HCT116 (cell line): ENCODE measurements around the gene FAM136A.

Experiments
- CEBPB ChIP-seq: IDR thresholded peaks from 2 replicates; pipeline ENCODE4 v1.6.1; 2012; ENCODE audit warnings: low read depth
- EGR1 ChIP-seq: IDR thresholded peaks from 2 replicates; pipeline ENCODE4 v1.6.1; 2012; ENCODE audit warnings: low read depth
- TCF7L2 ChIP-seq: IDR thresholded peaks from 2 replicates; pipeline ENCODE4 v1.7.0; 2011; ENCODE audit warnings: borderline replicate concordance, inconsistent platforms; ENCODE audit not compliant: insufficient read depth, insufficient read length; ENCODE audit errors: extremely low read depth
- TF ChIP-seq, protein P1 (sequence below), 3 experiments: fragments of 200-600 bp in 1 of 3; sonication (generic) in 1 of 3; IDR thresholded peaks in 2 of 3; conservative IDR thresholded peaks in 1 of 3; 2 replicates each; pipeline ENCODE4 v1.5.1; 2012 to 2017; ENCODE audit warnings: low read depth in 2 of 3, low read length in 2 of 3, antibody characterized with exemption in 1 of 3, borderline replicate concordance in 1 of 3, control low read depth in 1 of 3, mild to moderate bottlenecking in 1 of 3, mixed read lengths in 1 of 3, mixed run types in 1 of 3, moderate library complexity in 1 of 3; ENCODE audit not compliant: insufficient read depth in 1 of 3

DNA sequence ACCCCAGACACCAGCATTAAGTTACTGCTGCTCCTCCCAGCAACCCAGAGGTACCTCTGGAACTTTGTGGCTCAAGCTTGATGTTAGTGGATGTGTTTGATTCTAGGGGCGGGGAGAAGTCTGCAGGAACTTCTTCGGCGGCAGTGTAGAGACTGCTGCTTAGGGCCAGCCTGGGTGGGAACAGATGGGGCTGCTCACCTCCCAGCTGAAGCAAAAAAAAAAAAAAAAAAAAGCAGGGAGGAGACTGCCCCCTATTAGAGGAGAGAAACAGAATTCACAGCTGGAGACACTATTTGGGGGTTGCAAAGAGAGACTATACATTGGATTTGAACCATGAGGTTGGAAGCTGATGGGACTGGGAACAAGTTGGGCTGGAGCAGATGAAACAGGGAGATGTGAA, 28.6 kb upstream of the FAM136A start:
- TF ChIP-seq, protein P1, sequence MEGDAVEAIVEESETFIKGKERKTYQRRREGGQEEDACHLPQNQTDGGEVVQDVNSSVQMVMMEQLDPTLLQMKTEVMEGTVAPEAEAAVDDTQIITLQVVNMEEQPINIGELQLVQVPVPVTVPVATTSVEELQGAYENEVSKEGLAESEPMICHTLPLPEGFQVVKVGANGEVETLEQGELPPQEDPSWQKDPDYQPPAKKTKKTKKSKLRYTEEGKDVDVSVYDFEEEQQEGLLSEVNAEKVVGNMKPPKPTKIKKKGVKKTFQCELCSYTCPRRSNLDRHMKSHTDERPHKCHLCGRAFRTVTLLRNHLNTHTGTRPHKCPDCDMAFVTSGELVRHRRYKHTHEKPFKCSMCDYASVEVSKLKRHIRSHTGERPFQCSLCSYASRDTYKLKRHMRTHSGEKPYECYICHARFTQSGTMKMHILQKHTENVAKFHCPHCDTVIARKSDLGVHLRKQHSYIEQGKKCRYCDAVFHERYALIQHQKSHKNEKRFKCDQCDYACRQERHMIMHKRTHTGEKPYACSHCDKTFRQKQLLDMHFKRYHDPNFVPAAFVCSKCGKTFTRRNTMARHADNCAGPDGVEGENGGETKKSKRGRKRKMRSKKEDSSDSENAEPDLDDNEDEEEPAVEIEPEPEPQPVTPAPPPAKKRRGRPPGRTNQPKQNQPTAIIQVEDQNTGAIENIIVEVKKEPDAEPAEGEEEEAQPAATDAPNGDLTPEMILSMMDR (IDR thresholded peaks at IDR 0.05 in 2 of 3, conservative IDR thresholded peaks at IDR 0.05 in 1 of 3; ENCODE audit: borderline replicate concordance in 1 of 3, insufficient read depth in 1 of 3, low read depth in 2 of 3, low read length in 2 of 3): no peak
- TF ChIP-seq CEBPB (no peak), EGR1 (no peak), TCF7L2 (no peak)
